GM12874 (cell line): Measurements from ENCODE around the gene MIPOL1.

Source experiments
- TF ChIP-seq, protein P1 (sequence below): IDR thresholded peaks from 2 replicates; pipeline ENCODE4 v1.5.1; 2011; ENCODE audit warnings: low read depth, mild to moderate bottlenecking, control low read depth, low read length, moderate library complexity; ENCODE audit not compliant: insufficient read depth

The MIPOL1 gene

DNA sequence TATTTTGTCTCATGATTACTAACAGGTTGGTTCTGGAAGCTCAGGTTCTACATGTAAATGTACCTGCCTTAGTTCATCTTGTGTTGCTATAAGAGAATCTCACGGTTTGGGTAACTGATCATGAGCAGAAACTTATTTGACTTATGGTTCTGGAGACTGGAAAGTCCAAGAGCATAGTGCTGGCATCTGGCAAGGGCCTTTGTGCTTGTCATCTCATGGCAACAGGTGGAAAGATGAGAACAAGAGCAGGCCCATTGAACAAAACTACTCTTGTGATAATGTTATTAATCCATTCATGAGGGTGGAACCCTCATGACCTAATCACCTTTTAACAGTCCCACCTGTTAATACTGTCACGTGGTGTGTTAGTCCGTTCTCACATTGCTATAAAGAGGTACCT lies 23.3 kb downstream of the MIPOL1 start:
- TF ChIP-seq, protein P1, sequence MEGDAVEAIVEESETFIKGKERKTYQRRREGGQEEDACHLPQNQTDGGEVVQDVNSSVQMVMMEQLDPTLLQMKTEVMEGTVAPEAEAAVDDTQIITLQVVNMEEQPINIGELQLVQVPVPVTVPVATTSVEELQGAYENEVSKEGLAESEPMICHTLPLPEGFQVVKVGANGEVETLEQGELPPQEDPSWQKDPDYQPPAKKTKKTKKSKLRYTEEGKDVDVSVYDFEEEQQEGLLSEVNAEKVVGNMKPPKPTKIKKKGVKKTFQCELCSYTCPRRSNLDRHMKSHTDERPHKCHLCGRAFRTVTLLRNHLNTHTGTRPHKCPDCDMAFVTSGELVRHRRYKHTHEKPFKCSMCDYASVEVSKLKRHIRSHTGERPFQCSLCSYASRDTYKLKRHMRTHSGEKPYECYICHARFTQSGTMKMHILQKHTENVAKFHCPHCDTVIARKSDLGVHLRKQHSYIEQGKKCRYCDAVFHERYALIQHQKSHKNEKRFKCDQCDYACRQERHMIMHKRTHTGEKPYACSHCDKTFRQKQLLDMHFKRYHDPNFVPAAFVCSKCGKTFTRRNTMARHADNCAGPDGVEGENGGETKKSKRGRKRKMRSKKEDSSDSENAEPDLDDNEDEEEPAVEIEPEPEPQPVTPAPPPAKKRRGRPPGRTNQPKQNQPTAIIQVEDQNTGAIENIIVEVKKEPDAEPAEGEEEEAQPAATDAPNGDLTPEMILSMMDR = no peak

DNA sequence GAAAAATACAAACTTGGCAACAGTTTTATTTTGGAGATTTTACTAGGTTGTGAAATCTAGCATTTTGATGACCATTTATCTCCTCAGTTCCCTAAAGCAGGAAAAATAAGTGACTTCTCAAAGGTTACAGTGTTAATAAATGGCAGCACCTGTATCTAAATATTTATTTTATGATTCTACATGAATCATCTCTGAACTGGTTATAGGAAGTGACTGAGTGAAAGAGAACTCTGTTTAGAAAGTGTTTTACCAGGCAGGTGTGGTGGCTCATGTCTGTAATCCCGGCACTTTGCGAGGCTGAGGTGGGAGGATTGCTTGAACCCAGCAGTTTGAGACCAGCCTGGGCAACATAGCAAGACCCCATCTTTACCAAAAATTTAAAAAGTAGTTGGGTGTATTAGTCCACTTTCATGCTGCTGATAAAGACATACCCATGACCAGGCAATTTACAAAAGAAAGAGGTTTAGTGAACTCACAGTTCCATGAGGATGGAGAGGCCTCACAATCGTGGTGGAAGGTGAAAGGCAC lies 26.3 kb downstream of the MIPOL1 start:
- TF ChIP-seq, protein P1 = no peak

DNA sequence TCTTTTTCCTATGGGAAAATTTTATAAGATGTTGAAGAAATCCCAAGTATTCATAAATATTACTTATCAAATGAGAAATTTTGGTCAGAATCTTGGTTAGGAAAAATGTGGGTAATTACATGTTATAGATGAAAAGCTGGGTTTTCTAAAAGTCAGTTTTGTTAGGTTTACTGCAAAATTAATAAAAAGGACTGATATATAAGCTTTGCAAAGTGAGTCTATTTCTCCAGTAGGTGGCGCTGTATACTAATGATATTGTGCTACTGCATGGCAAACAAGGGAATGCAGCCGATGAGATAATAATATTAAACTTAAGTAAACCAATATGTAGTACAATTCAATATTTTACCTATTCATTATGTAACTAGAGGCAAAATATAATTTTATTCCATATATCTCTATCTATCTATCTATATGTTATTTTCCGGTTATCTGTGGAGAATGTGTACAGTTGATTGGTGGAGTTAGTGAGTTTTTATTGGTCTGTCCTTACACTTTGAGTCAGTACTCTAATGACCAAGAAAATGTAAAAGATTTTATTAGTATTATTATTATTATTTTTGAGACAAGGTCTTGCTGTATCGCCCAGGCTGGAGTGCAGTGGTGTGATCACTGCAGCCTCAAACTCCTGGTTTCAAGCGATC lies 32.9 kb downstream of the MIPOL1 start:
- TF ChIP-seq, protein P1 = peak; percentile 42; the same call in 1 of the 2 replicates

DNA sequence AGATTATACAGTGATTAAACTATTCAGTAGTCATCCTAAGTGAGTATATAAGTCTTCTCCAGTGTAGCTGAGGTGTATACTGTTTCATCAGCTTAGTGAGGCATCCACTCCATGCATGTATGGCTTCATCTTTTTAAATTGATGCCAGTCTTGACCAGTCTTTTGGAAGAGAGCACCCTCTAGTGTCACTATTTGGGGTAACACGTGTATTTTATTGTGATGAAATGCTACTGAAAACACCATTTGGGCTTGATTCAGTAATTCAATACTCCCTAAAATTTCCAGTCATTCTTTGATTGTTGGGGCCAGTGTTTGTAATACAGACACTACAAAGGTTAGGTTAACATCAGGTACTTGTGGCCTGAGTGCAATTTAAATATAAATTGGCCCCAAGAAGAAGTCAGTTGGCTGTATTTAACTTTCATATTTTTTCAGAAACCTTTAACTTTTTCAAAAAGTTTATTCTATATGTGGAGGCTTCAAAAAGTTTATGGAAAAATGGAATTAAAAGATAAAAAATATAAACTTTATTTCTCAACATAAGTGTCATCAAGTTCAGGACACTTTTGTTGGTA lies 35.3 kb downstream of the MIPOL1 start:
- TF ChIP-seq, protein P1 = peak; percentile 53; the same call in 1 of the 2 replicates

DNA sequence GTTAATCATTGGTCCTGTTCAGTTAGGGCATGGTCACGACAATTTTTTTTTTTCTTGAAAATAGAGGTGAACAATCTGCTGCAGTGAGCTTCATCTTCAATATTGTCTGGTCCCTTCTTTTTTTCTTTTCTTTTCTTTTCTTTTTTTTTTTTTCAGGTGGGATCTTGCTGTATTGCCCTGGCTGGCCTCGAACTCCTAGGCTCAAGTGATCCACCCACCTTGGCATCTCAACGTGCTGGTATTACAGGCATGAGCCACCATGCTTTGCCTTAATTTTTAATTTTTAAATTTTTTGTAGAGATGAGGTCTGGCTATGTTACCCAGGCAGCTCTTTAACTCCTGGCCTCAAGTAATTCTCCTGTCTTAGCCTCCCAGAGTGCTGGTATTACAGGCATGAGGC lies 36.5 kb downstream of the MIPOL1 start:
- TF ChIP-seq, protein P1 = no peak

DNA sequence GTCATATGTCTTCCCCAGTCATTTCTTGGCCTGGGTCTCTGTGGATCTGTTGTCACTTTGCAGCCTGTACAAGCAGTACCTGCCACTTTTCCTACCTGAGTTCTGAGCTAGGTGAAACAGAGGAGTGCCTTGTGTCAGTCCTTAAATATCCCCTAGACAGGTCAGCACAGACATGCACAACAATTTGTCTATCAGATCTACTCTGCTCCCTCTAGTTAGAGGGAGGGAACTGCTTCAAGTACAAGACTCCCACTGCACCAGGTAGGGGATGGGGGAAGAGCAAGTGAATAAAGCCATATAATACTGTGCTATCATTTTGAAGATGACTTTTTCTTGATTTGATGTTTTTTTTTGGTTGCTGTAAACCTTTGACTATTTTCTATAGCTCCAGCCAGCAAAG lies 39.4 kb downstream of the MIPOL1 start:
- TF ChIP-seq, protein P1 = no peak

DNA sequence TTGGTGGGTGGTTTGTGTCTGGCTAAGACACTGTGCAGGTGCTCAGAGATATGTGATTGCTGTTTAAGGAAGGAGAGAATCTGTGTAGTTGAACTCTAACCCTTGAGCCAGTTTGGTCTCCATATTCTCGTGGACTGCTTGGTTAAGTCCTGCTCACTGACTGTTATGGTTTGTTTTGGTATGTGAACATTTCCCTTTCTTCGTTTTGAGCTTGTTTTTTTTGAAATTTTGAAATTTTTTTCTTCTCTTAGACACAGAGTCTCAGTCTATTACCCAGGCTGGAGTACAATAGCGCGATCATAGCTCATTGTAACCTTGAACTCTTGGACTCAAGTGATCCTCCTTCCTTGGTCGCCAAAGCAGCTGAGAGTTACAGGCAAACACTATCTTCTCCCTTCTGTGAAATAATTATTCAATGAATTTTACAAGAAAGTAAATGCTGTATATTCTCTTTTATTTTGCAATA lies 40.0 kb downstream of the MIPOL1 start:
- TF ChIP-seq, protein P1 = no peak
